Neural cell (in vitro differentiated cells): ENCODE results near the gene MARS1. TPM values are rescaled to one million over a fixed set of nuclear protein-coding genes. Genes with fewer than 3 reads are reported as not detected.

Experiments used
- H2AFZ ChIP-seq: fragments of 200-600, 300-800 bp; sonication (generic), shearing (Covaris generic); 2 replicates; pipeline ENCODE4 v1.6.0; 2014; ENCODE audit warnings: low read depth, mild to moderate bottlenecking, antibody characterized with exemption, low read length, moderate library complexity
- H3F3A ChIP-seq: fragments of 200-600 bp; shearing (Covaris generic); 2 replicates; pipeline ENCODE4 v1.6.1; 2016; ENCODE audit warnings: mild to moderate bottlenecking, moderate library complexity, mixed read lengths, antibody characterized with exemption, low read length; ENCODE audit not compliant: insufficient read depth, poor library complexity, severe bottlenecking
- H3K27ac ChIP-seq: fragments of 200-600, 300-800 bp; sonication (generic), shearing (Covaris generic); 2 replicates; pipeline ENCODE4 v1.5.1; 2014; ENCODE audit warnings: mild to moderate bottlenecking, low read length, moderate library complexity
- H3K27me3 ChIP-seq: fragments of 300-800, 200-600 bp; sonication (generic), shearing (Covaris generic); 2 replicates; pipeline ENCODE4 v1.6.0; 2014; ENCODE audit warnings: mild to moderate bottlenecking, low read depth, low read length, moderate library complexity; ENCODE audit not compliant: insufficient read depth
- H3K36me3 ChIP-seq: fragments of 300-800, 200-600 bp; sonication (generic), shearing (Covaris generic); 2 replicates; pipeline ENCODE4 v1.5.1; 2014; ENCODE audit warnings: mild to moderate bottlenecking, antibody characterized with exemption, low read length, moderate library complexity; ENCODE audit not compliant: insufficient read depth
- H3K4me2 ChIP-seq: fragments of 300-800, 200-600 bp; sonication (generic), shearing (Covaris generic); 2 replicates; pipeline ENCODE4 v1.6.0; 2014; ENCODE audit warnings: mild to moderate bottlenecking, low read length
- H3K4me3 ChIP-seq: fragments of 300-800, 200-600 bp; sonication (generic), shearing (Covaris generic); 2 replicates; pipeline ENCODE4 v1.5.1; 2014; ENCODE audit warnings: mild to moderate bottlenecking, low read length, moderate library complexity
- H3K79me2 ChIP-seq: fragments of 200-600 bp; shearing (Covaris generic); replicated peaks from 2 replicates; pipeline ENCODE4 v1.6.0; 2014; ENCODE audit warnings: mild to moderate bottlenecking, low read length, moderate library complexity; ENCODE audit not compliant: insufficient read depth
- H3K9ac ChIP-seq: fragments of 300-800, 200-600 bp; sonication (generic), shearing (Covaris generic); 2 replicates; pipeline ENCODE4 v1.6.1; 2016; ENCODE audit warnings: mild to moderate bottlenecking, low read length, mixed read lengths
- H3K9me2 ChIP-seq: fragments of 200-600 bp; shearing (Covaris generic); 2 replicates; pipeline ENCODE4 v1.6.1; 2016; ENCODE audit warnings: mild to moderate bottlenecking, low read length, mixed read lengths; ENCODE audit not compliant: insufficient read depth
- H3K9me3 ChIP-seq: fragments of 200-600, 300-800 bp; sonication (generic), shearing (Covaris generic); 2 replicates; pipeline ENCODE4 v1.6.1; 2016; ENCODE audit warnings: mild to moderate bottlenecking, mixed run types, low read length, moderate library complexity, mixed read lengths
- H4K20me1 ChIP-seq: fragments of 200-600 bp; shearing (Covaris generic); 2 replicates; pipeline ENCODE4 v1.6.1; 2016; ENCODE audit warnings: mild to moderate bottlenecking, mixed run types; ENCODE audit not compliant: insufficient read depth
- EP300 ChIP-seq: fragments of 450-650 bp; conservative IDR thresholded peaks from 2 replicates; pipeline ENCODE4 v1.6.1; 2014; ENCODE audit warnings: antibody characterized with exemption, mild to moderate bottlenecking, moderate library complexity; ENCODE audit not compliant: poor library complexity, severe bottlenecking
- EZH2 ChIP-seq: fragments of 200-600, 300-800 bp; shearing (Covaris generic), sonication (generic); IDR thresholded peaks from 2 replicates; pipeline ENCODE4 v1.6.1; 2014; ENCODE audit warnings: antibody characterized with exemption, low read length, borderline replicate concordance, mild to moderate bottlenecking; ENCODE audit not compliant: insufficient read depth, poor library complexity, severe bottlenecking
- MXI1 ChIP-seq: fragments of 450-650 bp; conservative IDR thresholded peaks from 2 replicates; pipeline ENCODE4 v1.6.1; 2014; ENCODE audit warnings: antibody characterized with exemption, mild to moderate bottlenecking; ENCODE audit not compliant: poor library complexity, severe bottlenecking
- POLR2AphosphoS5 ChIP-seq: IDR thresholded peaks from 2 replicates; pipeline ENCODE4 v1.6.1; 2012
- RAD21 ChIP-seq: fragments of 450-650 bp; conservative IDR thresholded peaks from 2 replicates; pipeline ENCODE4 v1.6.1; 2014; ENCODE audit warnings: antibody characterized with exemption, mild to moderate bottlenecking, moderate library complexity
- REST ChIP-seq: IDR thresholded peaks from 2 replicates; pipeline ENCODE4 v1.6.1; 2012; ENCODE audit warnings: borderline replicate concordance
- SMC3 ChIP-seq: fragments of 450-650 bp; conservative IDR thresholded peaks from 2 replicates; pipeline ENCODE4 v1.6.1; 2014; ENCODE audit warnings: antibody characterized with exemption, mild to moderate bottlenecking, moderate library complexity; ENCODE audit not compliant: poor library complexity
- TAF1 ChIP-seq: IDR thresholded peaks from 2 replicates; pipeline ENCODE4 v1.6.1; 2012; ENCODE audit warnings: low read depth
- polyA plus RNA-seq: library from polyadenylated mRNA; depleted of rRNA; stranded (reverse); fragments of >200 nt; gene quantifications from 2 replicates; pipeline ENCODE4 v1.2.3, GENCODE V29; 2014
- TF ChIP-seq, protein P1 (sequence below): fragments of 450-650 bp; IDR thresholded peaks from 2 replicates; pipeline ENCODE4 v1.5.1; 2014; ENCODE audit warnings: antibody characterized with exemption, mild to moderate bottlenecking, moderate library complexity; ENCODE audit not compliant: poor library complexity, severe bottlenecking

MARS1 gene
- polyA plus RNA-seq, 1 donor from 2014 or later: 321 TPM

DNA sequence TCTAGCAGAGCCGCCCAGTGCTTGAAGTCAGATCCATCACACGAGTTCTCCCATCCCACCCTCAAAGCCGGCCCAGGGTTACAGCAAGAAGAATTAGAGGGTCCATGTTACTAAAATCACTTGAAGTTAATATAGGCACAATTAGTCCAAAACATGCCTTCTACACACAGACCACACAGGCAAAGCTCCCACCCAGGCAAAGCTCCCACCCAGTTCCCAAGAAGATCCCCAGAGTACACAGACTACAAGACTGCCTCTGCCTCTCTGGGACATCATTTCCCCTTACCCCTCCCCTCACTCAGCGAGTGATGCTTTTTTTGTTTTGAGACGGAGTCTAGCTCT, 25.0 kb upstream of the MARS1 start:
- Histone ChIP-seq H3K27ac (no peak overlapping the region), H4K20me1 (no peaks in the 10 kb centered on the region), H3K4me2 (no peak overlapping the region)

DNA sequence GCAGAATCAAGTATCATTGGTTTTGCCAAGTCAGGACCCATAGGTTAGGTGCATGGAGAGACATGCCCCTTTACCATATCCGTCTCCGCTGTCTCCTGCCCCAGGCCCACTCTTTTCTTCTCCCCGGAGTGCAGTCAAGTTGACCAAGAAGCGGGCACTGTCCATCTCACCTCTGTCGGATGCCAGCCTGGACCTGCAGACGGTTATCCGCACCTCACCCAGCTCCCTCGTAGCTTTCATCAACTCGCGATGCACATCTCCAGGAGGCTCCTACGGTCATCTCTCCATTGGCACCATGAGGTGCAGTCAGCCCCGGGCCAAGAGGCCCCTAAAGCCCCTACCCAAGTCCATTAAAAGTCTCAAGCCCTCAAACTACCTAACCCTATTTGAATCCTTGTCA, 23.3 kb upstream of the MARS1 start:
- no peak overlapping the region for H3K27ac ChIP-seq
- no peaks in the 10 kb centered on the region for H3K79me2 ChIP-seq
- no peak overlapping the region for H2AFZ ChIP-seq
- no peaks in the 10 kb centered on the region for H3K36me3 ChIP-seq
- no peaks in the 10 kb centered on the region for H3K9me2 ChIP-seq
- TF ChIP-seq RAD21 (no peak), EZH2 (no peak), REST (no peak), EP300 (no peak)
- TF ChIP-seq, protein P1, sequence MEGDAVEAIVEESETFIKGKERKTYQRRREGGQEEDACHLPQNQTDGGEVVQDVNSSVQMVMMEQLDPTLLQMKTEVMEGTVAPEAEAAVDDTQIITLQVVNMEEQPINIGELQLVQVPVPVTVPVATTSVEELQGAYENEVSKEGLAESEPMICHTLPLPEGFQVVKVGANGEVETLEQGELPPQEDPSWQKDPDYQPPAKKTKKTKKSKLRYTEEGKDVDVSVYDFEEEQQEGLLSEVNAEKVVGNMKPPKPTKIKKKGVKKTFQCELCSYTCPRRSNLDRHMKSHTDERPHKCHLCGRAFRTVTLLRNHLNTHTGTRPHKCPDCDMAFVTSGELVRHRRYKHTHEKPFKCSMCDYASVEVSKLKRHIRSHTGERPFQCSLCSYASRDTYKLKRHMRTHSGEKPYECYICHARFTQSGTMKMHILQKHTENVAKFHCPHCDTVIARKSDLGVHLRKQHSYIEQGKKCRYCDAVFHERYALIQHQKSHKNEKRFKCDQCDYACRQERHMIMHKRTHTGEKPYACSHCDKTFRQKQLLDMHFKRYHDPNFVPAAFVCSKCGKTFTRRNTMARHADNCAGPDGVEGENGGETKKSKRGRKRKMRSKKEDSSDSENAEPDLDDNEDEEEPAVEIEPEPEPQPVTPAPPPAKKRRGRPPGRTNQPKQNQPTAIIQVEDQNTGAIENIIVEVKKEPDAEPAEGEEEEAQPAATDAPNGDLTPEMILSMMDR: no peak
- H3K9ac ChIP-seq: no peak overlapping the region
- H3F3A ChIP-seq: no peaks in the 10 kb centered on the region
- no peaks in the 10 kb centered on the region for H4K20me1 ChIP-seq
- peaks cover 38% of the 10 kb centered on the region for H3K27me3 ChIP-seq
- no peaks in the 10 kb centered on the region for H3K9me3 ChIP-seq
- no peak overlapping the region for H3K4me2 ChIP-seq
- H3K4me3 ChIP-seq: no peak overlapping the region

More for the DNA sequence above, 25.0 kb upstream of the MARS1 start:
- Histone ChIP-seq H3F3A (no peaks in the 10 kb centered on the region), H3K9me2 (no peaks in the 10 kb centered on the region), H3K79me2 (no peaks in the 10 kb centered on the region), H3K9ac (no peak overlapping the region), H2AFZ (no peak overlapping the region), H3K27me3 (peaks cover 43% of the 10 kb centered on the region), H3K4me3 (no peak overlapping the region), H3K36me3 (no peaks in the 10 kb centered on the region), H3K9me3 (no peaks in the 10 kb centered on the region)
- TF ChIP-seq, protein P1: no peak
- no peak for TF ChIP-seq REST
- TF ChIP-seq POLR2AphosphoS5: no peak
- TF ChIP-seq TAF1: no peak
- no peak for TF ChIP-seq EZH2
- no peak for TF ChIP-seq MXI1
- no peak for TF ChIP-seq RAD21
- TF ChIP-seq EP300: no peak
- no peak for TF ChIP-seq SMC3
